A673 (cell line): ENCODE measurements around the gene STPG4.

Experiments used
- EZH2 ChIP-seq: fragments of 200-600 bp; sonication (generic); IDR thresholded peaks from 2 replicates; pipeline ENCODE4 v1.6.1; 2017; ENCODE audit warnings: borderline replicate concordance, low read depth, mild to moderate bottlenecking, mixed read lengths, antibody characterized with exemption, low read length; ENCODE audit not compliant: poor library complexity, severe bottlenecking
- TF ChIP-seq, protein P1 (sequence below): fragments of 300-800, 200-600 bp; sonication (generic); conservative IDR thresholded peaks from 2 replicates; pipeline ENCODE4 v1.5.1; 2017; ENCODE audit warnings: low read depth, mild to moderate bottlenecking, antibody characterized with exemption, low read length, moderate library complexity, mixed read lengths

DNA sequence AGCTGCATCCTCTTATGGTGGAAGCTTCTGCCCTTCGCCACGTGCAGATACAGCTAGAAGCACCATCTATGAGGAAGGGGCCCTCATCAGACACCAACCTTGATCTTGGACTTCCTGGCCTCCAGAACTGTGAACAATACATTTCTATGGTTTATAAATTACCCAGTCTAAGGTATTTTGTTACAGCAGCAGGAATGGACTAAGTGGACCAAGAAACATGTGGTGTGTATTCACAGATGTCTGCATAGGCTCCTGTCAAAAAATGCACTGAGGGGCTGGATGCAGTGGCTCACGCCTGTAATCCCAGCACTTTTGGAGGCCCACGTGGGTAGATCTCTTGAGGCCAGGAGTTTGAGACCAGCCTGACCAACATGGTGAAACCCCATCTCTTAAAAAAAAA is 57.5 kb downstream of the STPG4 start:
- TF ChIP-seq EZH2 = no peak
- TF ChIP-seq, protein P1, sequence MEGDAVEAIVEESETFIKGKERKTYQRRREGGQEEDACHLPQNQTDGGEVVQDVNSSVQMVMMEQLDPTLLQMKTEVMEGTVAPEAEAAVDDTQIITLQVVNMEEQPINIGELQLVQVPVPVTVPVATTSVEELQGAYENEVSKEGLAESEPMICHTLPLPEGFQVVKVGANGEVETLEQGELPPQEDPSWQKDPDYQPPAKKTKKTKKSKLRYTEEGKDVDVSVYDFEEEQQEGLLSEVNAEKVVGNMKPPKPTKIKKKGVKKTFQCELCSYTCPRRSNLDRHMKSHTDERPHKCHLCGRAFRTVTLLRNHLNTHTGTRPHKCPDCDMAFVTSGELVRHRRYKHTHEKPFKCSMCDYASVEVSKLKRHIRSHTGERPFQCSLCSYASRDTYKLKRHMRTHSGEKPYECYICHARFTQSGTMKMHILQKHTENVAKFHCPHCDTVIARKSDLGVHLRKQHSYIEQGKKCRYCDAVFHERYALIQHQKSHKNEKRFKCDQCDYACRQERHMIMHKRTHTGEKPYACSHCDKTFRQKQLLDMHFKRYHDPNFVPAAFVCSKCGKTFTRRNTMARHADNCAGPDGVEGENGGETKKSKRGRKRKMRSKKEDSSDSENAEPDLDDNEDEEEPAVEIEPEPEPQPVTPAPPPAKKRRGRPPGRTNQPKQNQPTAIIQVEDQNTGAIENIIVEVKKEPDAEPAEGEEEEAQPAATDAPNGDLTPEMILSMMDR = no peak
